Activated T-cell treated with anti-CD3 and anti-CD28 coated beads, Interleukin-2, amount 50 U/mL, for 24 hours (primary cell): ENCODE data around the gene DUSP28.
A peak's percentile ranks its signal among the peaks of the same experiment; 100 is the strongest.

Experiments used
- DNase-seq: peaks from one replicate; pipeline ENCODE4 v3.0.0-alpha.2; 2020
- H3K27ac Mint-ChIP-seq: 2 replicates; pipeline ENCODE4 v1.8.0; 2020; ENCODE audit warnings: mild to moderate bottlenecking, mixed read lengths
- H3K27me3 Mint-ChIP-seq: 2 replicates; pipeline ENCODE4 v1.8.0; 2020; ENCODE audit warnings: mixed read lengths
- H3K36me3 Mint-ChIP-seq: 2 replicates; pipeline ENCODE4 v1.8.0; 2020; ENCODE audit warnings: low read depth, mixed read lengths
- H3K4me1 Mint-ChIP-seq: 2 replicates; pipeline ENCODE4 v1.8.0; 2020; ENCODE audit warnings: low read depth, mixed read lengths
- H3K4me3 Mint-ChIP-seq: 2 replicates; pipeline ENCODE4 v1.8.0; 2020; ENCODE audit warnings: mild to moderate bottlenecking, moderate library complexity, mixed read lengths
- H3K9me3 Mint-ChIP-seq: 2 replicates; pipeline ENCODE4 v1.8.0; 2020; ENCODE audit warnings: mixed read lengths

DUSP28 gene

DNA sequence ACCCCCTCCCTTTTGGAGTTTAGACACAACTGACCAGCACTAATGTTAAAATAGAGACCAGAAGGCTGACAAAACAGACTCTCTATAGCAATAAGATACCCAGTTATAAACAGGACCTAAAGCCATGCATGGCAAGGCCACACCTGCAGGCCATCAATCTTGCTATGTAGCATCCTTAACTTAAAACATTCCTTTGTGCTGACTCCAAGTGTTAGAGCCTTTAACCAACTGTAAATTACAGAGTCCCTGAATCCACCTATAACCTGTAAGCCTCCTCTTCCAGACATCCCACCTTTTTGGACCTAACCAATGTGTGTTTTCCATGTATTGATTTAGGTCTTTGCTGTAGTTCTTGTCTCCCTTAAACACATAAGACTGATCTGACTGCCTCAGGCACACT, 20.3 kb upstream of the DUSP28 start:
- H3K27me3 Mint-ChIP-seq: no peaks in the 10 kb centered on the region
- H3K9me3 Mint-ChIP-seq: no peaks in the 10 kb centered on the region
- peaks cover 67% of the 10 kb centered on the region for H3K36me3 Mint-ChIP-seq
- DNase-seq: no peak
- peaks cover 8% of the 10 kb centered on the region for H3K4me1 Mint-ChIP-seq
- no peak overlapping the region for H3K27ac Mint-ChIP-seq
- H3K4me3 Mint-ChIP-seq: no peak overlapping the region

DNA sequence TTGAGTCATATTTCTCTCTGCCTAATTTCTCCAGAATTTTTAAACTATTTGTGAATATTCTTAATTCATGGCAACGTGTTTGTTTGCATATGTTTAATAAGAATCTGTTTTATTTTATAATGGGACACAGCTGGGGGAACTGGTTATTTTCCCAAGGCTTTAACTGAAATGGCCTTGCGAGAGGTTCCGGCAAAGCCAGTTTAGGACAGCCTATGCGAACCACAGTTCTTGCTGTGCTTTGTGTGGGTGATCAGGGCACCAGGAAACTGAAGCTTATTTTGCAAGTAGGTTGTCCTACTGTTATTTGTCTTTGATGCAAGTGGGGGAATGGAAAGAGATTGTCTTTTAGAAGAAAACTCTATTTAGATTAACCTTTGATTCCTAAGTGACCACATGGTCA, 8.9 kb upstream of the DUSP28 start:
- Mint-ChIP-seq H3K4me1 (peaks cover 13% of the 10 kb centered on the region), H3K27ac (no peak overlapping the region), H3K9me3 (peaks cover 5% of the 10 kb centered on the region), H3K36me3 (peaks cover 71% of the 10 kb centered on the region), H3K27me3 (no peaks in the 10 kb centered on the region), H3K4me3 (no peak overlapping the region)
- DNase-seq: no peak

DNA sequence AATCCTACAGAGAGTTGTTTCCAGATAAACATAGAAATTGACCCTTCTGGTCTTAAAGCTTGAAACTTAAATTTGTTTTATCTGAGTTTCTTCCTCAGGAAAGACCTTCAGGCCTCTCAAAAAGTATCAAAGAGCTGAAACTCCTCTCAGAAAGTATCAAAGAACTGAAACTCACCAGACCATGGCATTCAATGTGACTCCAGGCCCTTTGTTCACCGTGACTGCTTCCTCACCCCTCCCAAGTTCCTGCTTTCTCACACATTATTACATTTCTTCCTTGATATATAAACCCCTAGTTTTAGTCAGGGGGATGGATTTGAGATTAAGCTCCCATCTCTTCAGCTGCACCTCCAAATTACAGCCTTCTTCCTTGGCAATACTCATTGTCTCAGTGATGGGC, 8.3 kb upstream of the DUSP28 start:
- peaks cover 74% of the 10 kb centered on the region for H3K36me3 Mint-ChIP-seq
- peaks cover 5% of the 10 kb centered on the region for H3K9me3 Mint-ChIP-seq
- H3K27ac Mint-ChIP-seq: no peak overlapping the region
- no peaks in the 10 kb centered on the region for H3K27me3 Mint-ChIP-seq
- H3K4me3 Mint-ChIP-seq: no peak overlapping the region
- peaks cover 18% of the 10 kb centered on the region for H3K4me1 Mint-ChIP-seq
- DNase-seq: no peak

DNA sequence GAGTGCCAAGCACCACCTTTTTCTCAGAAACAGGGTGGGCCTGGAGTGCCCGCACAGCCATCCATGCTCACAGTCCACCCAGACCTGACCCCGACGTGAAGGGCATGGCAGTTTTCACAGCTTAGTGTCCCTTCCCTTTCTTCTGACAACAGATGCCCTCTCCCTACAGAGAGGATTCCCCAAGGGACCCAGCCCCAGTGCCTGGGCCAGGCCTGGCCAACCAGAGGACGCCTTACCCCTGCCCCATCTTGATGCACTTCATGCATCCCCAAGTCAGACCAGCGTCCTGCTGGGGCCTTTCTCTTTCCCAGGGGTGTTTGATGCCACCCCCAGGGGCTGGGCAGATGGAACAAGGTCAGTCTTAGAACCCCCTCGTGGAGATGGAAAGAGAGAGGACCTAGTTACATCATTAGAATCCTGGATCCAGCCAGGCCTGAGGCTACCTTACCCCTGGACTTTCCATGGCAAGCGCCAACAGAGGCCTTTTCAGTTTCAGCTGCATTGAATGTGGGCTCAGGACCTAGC, 6.1 kb upstream of the DUSP28 start:
- Mint-ChIP-seq H3K36me3 (peaks cover 78% of the 10 kb centered on the region), H3K27me3 (no peaks in the 10 kb centered on the region), H3K4me1 (peaks cover 30% of the 10 kb centered on the region), H3K9me3 (peaks cover 5% of the 10 kb centered on the region), H3K27ac (no peak overlapping the region), H3K4me3 (no peak overlapping the region)
- DNase-seq: no peak

DNA sequence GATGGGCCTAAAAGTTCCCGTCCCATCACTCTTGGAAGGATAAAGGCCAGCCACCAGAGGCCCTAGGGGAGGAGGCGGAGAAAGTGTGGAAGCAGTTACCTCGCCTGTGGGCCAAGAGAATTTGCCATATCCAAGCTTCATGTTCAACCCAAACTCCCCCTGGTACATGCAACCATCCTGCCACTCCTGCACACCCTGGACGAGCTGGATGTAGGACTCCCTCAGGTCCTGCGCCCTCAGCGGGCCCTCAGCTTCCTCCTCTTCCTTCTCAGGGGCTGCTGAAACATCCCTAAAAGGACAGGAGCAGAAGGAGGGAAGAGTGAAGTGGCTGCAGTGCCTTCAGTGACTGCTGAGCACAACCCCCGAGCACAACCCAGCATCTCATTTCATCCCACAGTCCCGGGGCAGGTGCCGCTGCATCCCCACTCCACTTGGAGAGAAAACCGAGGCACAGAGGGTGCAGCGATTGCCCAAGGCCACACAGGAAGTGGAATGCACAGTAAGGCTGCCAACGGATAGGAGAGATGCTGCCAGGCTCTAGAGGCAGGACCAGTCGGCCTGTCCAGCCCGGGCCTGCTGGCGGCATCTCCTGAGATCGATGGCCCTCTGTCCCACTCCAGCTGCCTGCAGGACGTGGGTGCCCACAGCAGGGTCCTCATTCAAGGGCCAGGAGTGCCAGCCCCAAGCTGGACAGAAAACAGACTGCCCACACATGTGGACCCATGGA, 5.2 kb upstream of the DUSP28 start:
- peaks cover 39% of the 10 kb centered on the region for H3K4me1 Mint-ChIP-seq
- peaks cover 5% of the 10 kb centered on the region for H3K9me3 Mint-ChIP-seq
- no peak for DNase-seq
- H3K4me3 Mint-ChIP-seq: no peak overlapping the region
- H3K27ac Mint-ChIP-seq: no peak overlapping the region
- peaks cover 85% of the 10 kb centered on the region for H3K36me3 Mint-ChIP-seq
- no peaks in the 10 kb centered on the region for H3K27me3 Mint-ChIP-seq

DNA sequence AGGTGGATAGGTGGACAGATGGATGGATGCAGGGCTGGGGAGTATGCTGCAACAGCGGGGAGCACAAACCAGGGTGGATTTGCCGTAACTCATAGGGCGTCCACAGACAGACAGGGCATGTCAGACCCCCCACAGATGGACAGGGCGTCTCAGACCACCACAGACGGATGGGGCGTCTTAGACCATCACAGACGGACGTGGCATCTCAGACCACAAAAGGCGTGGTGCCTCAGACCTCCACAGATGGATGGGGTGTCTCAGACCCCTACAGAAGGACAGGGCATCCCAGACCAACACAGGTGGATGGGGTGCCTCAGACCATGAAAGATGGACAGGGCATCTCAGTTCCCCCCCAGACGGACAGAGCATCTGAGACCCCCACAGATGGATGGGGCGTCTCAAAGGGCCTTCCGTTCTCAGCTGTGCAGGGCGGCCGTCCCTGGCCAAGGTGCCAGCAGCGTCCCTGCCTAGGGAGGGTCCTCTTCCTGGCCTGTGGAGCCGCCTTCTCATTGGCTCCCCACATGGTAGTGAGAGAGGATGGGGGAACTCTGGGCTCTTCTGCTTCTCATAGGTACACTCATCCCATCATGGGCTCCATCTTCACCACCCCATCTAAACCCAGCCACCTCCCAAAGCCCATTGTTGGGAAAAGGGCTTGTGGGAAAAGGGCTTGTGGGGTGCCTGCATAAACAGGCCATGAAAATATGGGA, 4.5 kb upstream of the DUSP28 start:
- H3K9me3 Mint-ChIP-seq: peaks cover 4% of the 10 kb centered on the region

GRCh38 chr2:240556553-240557100, 3.5 kb upstream of the DUSP28 start:
- H3K27me3 Mint-ChIP-seq: no peaks in the 10 kb centered on the region
- peak; percentile 77 for DNase-seq
- H3K4me1 Mint-ChIP-seq: peaks cover 45% of the 10 kb centered on the region
- H3K9me3 Mint-ChIP-seq: no peaks in the 10 kb centered on the region
- peak overlapping the region; percentile 55 for H3K4me3 Mint-ChIP-seq
- H3K36me3 Mint-ChIP-seq: peaks cover 76% of the 10 kb centered on the region
- peak overlapping the region; percentile 71 for H3K27ac Mint-ChIP-seq

More for the DNA sequence above, 4.5 kb upstream of the DUSP28 start:
- H3K27ac Mint-ChIP-seq: no peak overlapping the region
- DNase-seq: no peak
- peaks cover 40% of the 10 kb centered on the region for H3K4me1 Mint-ChIP-seq
- peaks cover 79% of the 10 kb centered on the region for H3K36me3 Mint-ChIP-seq
- no peak overlapping the region for H3K4me3 Mint-ChIP-seq
- no peaks in the 10 kb centered on the region for H3K27me3 Mint-ChIP-seq

GRCh38 chr2:240557101-240557751, 2.9 kb upstream of the DUSP28 start:
- Mint-ChIP-seq H3K36me3 (peaks cover 76% of the 10 kb centered on the region), H3K4me1 (peaks cover 48% of the 10 kb centered on the region), H3K27ac (no peak overlapping the region), H3K9me3 (no peaks in the 10 kb centered on the region), H3K27me3 (no peaks in the 10 kb centered on the region), H3K4me3 (peak overlapping the region; percentile 55)
- no peak for DNase-seq

- DNase-seq: peak; percentile 85
- H3K36me3 Mint-ChIP-seq: peaks cover 76% of the 10 kb centered on the region
- H3K27ac Mint-ChIP-seq: peak within 1 kb of the TSS; percentile 95
- peak within 1 kb of the TSS; percentile 82 for H3K4me3 Mint-ChIP-seq
- peaks cover 54% of the 10 kb centered on the region for H3K4me1 Mint-ChIP-seq
- H3K9me3 Mint-ChIP-seq: no peaks in the 10 kb centered on the region
- H3K27me3 Mint-ChIP-seq: no peaks in the 10 kb centered on the region
Measured at GRCh38 chr2:240557808-240558207, 2.3 kb upstream of the DUSP28 start, which contains the start of gene ANKMY1. TSS of gene ANKMY1 (minus strand) at chr2:240557988. CDS start at chr2:240557335, 653 bp downstream.

DNA sequence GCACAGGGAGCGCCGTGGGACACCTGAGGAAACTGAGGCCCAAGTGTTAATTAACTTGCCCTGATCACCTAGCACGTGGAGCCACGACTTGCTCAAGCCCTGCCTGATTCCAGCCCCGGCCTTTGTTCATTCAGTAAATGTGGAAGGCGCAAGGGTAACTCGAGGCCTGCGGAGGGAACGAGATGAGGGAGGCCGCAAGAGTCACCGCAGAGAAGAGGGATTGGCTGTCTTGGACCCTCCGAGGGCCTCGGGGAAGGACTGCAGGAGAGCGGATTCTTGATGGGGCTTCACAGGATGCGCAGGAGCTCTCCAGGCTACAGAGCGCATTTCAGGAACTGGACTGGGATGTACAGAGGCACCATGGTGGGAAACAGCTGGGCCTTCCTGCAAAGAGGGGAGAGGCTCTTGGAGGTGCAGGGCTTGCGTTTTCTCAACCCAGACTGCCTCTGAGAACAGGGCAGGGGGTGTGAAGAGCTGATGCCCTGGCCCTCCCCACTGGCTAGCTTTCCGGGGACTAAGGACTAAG, 1.9 kb upstream of the DUSP28 start:
- peaks cover 76% of the 10 kb centered on the region for H3K36me3 Mint-ChIP-seq
- no peak for DNase-seq
- H3K27me3 Mint-ChIP-seq: no peaks in the 10 kb centered on the region
- H3K4me1 Mint-ChIP-seq: peaks cover 59% of the 10 kb centered on the region
- peak overlapping the region; percentile 82 for H3K4me3 Mint-ChIP-seq
- peak overlapping the region; percentile 95 for H3K27ac Mint-ChIP-seq
- no peaks in the 10 kb centered on the region for H3K9me3 Mint-ChIP-seq

GRCh38 chr2:240559286-240559685, 871 bp upstream of the DUSP28 start:
- H3K36me3 Mint-ChIP-seq: peaks cover 77% of the 10 kb centered on the region
- peak overlapping the region; percentile 82 for H3K4me3 Mint-ChIP-seq
- peak; percentile 40 for DNase-seq
- H3K27me3 Mint-ChIP-seq: no peaks in the 10 kb centered on the region
- peak overlapping the region; percentile 95 for H3K27ac Mint-ChIP-seq
- no peaks in the 10 kb centered on the region for H3K9me3 Mint-ChIP-seq
- peaks cover 68% of the 10 kb centered on the region for H3K4me1 Mint-ChIP-seq

GRCh38 chr2:240560480-240561324, 545 bp downstream of the DUSP28 start:
- no peaks in the 10 kb centered on the region for H3K9me3 Mint-ChIP-seq
- H3K4me3 Mint-ChIP-seq: peak overlapping the region; percentile 82
- H3K27ac Mint-ChIP-seq: peak overlapping the region; percentile 95
- H3K4me1 Mint-ChIP-seq: peaks cover 78% of the 10 kb centered on the region
- DNase-seq: peak; percentile 100
- H3K36me3 Mint-ChIP-seq: peaks cover 79% of the 10 kb centered on the region
- no peaks in the 10 kb centered on the region for H3K27me3 Mint-ChIP-seq

- peaks cover 80% of the 10 kb centered on the region for H3K4me1 Mint-ChIP-seq
- no peak for DNase-seq
- peak overlapping the region; percentile 95 for H3K27ac Mint-ChIP-seq
- peak overlapping the region; percentile 82 for H3K4me3 Mint-ChIP-seq
- no peaks in the 10 kb centered on the region for H3K27me3 Mint-ChIP-seq
- no peaks in the 10 kb centered on the region for H3K9me3 Mint-ChIP-seq
- H3K36me3 Mint-ChIP-seq: peaks cover 72% of the 10 kb centered on the region
Measured at GRCh38 chr2:240561325-240561971, 1.3 kb downstream of the DUSP28 start.
